OCI-LY1 (cell line): ENCODE results near the gene FN1.

ENCODE experiments used
- H2AFZ ChIP-seq: fragments of 200-600 bp; sonication (generic), shearing (Covaris generic); 2 replicates; pipeline ENCODE4 v1.6.0; 2014; ENCODE audit warnings: antibody characterized with exemption, mild to moderate bottlenecking, low read length
- H3F3A ChIP-seq: fragments of 200-600 bp; sonication (generic), shearing (Covaris generic); 2 replicates; pipeline ENCODE4 v1.6.0; 2014; ENCODE audit warnings: mild to moderate bottlenecking, antibody characterized with exemption, low read length, moderate library complexity; ENCODE audit not compliant: insufficient read depth
- H3K27ac ChIP-seq: fragments of 200-600 bp; sonication (generic); 2 replicates; pipeline ENCODE4 v1.5.1; 2014; ENCODE audit warnings: low read length, mixed run types, mild to moderate bottlenecking, low read depth; ENCODE audit not compliant: poor library complexity, severe bottlenecking
- H3K27me3 ChIP-seq: fragments of 200-600 bp; sonication (generic); 2 replicates; pipeline ENCODE4 v1.6.0; 2014; ENCODE audit warnings: antibody characterized with exemption, mild to moderate bottlenecking, low read length, moderate library complexity; ENCODE audit not compliant: insufficient read depth
- H3K36me3 ChIP-seq: fragments of 200-600 bp; sonication (generic); 2 replicates; pipeline ENCODE4 v1.6.1; 2014; ENCODE audit warnings: mild to moderate bottlenecking, antibody characterized with exemption, low read length, moderate library complexity, mixed read lengths; ENCODE audit not compliant: insufficient read depth
- H3K4me1 ChIP-seq: fragments of 200-600 bp; sonication (generic); 2 replicates; pipeline ENCODE4 v1.5.1; 2014; ENCODE audit warnings: mild to moderate bottlenecking, low read length, moderate library complexity; ENCODE audit not compliant: insufficient read depth, severe bottlenecking
- H3K4me2 ChIP-seq: fragments of 200-600 bp; sonication (generic), shearing (Covaris generic); 2 replicates; pipeline ENCODE4 v1.6.1; 2014; ENCODE audit warnings: low read length
- H3K4me3 ChIP-seq: fragments of 200-600 bp; sonication (generic); 2 replicates; pipeline ENCODE4 v1.5.1; 2014; ENCODE audit warnings: low read length, low read depth, mild to moderate bottlenecking, mixed read lengths; ENCODE audit not compliant: poor library complexity, severe bottlenecking
- H3K79me2 ChIP-seq: fragments of 200-600 bp; shearing (Covaris generic); 2 replicates; pipeline ENCODE4 v1.6.1; 2016; ENCODE audit warnings: mixed run types, low read length, mixed read lengths; ENCODE audit not compliant: insufficient read depth
- H3K9ac ChIP-seq: fragments of 200-600 bp; sonication (generic), shearing (Covaris generic); 2 replicates; pipeline ENCODE4 v1.6.1; 2014; ENCODE audit warnings: mild to moderate bottlenecking, low read length, mixed read lengths
- H3K9me2 ChIP-seq: fragments of 200-600 bp; sonication (generic), shearing (Covaris generic); 2 replicates; pipeline ENCODE4 v1.6.1; 2014; ENCODE audit warnings: low read depth, mild to moderate bottlenecking, low read length, mixed read lengths
- H3K9me3 ChIP-seq: fragments of 200-600 bp; shearing (Covaris generic); 2 replicates; pipeline ENCODE4 v1.6.1; 2014; ENCODE audit warnings: low read length, mixed read lengths
- H4K20me1 ChIP-seq: fragments of 200-600 bp; sonication (generic), shearing (Covaris generic); 2 replicates; pipeline ENCODE4 v1.6.0; 2016; ENCODE audit warnings: mild to moderate bottlenecking, low read length; ENCODE audit not compliant: insufficient read depth
- EZH2 ChIP-seq: fragments of 200-600 bp; sonication (generic), shearing (Covaris generic); IDR thresholded peaks from 2 replicates; pipeline ENCODE4 v1.8.0; 2017; ENCODE audit warnings: borderline replicate concordance, mixed run types, mild to moderate bottlenecking, antibody characterized with exemption, low read length, moderate library complexity, mixed read lengths
- TF ChIP-seq, protein P1 (sequence below): fragments of 200-600 bp; sonication (generic), shearing (Covaris generic); IDR thresholded peaks from 2 replicates; pipeline ENCODE4 v1.5.1; 2017; ENCODE audit warnings: mild to moderate bottlenecking, antibody characterized with exemption, low read length, moderate library complexity, mixed read lengths

Gene FN1

DNA sequence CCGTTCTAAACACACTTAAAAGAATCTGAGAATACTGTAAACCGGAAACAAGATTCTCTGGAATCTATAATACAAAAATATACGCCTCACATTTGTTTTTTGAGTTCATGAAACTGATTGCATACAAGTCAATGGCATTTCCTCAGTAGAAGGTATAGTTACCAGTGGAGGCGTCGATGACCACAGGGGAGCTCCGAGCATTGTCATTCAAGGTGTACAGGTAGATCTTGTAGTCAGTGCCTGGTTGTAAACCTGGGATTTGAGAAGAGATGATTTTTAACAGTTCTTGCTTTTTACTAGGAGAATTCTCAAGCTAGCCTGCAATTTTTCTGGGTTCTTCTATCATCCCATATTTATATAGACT, 60.4 kb downstream of the FN1 start:
- Histone ChIP-seq H3K9me2 (no peaks in the 10 kb centered on the region), H3K36me3 (peaks cover 12% of the 10 kb centered on the region), H3K9me3 (no peaks in the 10 kb centered on the region), H3K4me2 (no peak overlapping the region), H2AFZ (no peak overlapping the region), H3F3A (no peaks in the 10 kb centered on the region), H3K4me3 (no peak overlapping the region), H3K9ac (no peak overlapping the region), H3K27ac (no peak overlapping the region), H3K27me3 (no peaks in the 10 kb centered on the region), H3K4me1 (no peaks in the 10 kb centered on the region), H3K79me2 (no peaks in the 10 kb centered on the region), H4K20me1 (no peaks in the 10 kb centered on the region)
- TF ChIP-seq EZH2, result no peak
- TF ChIP-seq, protein P1, sequence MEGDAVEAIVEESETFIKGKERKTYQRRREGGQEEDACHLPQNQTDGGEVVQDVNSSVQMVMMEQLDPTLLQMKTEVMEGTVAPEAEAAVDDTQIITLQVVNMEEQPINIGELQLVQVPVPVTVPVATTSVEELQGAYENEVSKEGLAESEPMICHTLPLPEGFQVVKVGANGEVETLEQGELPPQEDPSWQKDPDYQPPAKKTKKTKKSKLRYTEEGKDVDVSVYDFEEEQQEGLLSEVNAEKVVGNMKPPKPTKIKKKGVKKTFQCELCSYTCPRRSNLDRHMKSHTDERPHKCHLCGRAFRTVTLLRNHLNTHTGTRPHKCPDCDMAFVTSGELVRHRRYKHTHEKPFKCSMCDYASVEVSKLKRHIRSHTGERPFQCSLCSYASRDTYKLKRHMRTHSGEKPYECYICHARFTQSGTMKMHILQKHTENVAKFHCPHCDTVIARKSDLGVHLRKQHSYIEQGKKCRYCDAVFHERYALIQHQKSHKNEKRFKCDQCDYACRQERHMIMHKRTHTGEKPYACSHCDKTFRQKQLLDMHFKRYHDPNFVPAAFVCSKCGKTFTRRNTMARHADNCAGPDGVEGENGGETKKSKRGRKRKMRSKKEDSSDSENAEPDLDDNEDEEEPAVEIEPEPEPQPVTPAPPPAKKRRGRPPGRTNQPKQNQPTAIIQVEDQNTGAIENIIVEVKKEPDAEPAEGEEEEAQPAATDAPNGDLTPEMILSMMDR, result no peak

DNA sequence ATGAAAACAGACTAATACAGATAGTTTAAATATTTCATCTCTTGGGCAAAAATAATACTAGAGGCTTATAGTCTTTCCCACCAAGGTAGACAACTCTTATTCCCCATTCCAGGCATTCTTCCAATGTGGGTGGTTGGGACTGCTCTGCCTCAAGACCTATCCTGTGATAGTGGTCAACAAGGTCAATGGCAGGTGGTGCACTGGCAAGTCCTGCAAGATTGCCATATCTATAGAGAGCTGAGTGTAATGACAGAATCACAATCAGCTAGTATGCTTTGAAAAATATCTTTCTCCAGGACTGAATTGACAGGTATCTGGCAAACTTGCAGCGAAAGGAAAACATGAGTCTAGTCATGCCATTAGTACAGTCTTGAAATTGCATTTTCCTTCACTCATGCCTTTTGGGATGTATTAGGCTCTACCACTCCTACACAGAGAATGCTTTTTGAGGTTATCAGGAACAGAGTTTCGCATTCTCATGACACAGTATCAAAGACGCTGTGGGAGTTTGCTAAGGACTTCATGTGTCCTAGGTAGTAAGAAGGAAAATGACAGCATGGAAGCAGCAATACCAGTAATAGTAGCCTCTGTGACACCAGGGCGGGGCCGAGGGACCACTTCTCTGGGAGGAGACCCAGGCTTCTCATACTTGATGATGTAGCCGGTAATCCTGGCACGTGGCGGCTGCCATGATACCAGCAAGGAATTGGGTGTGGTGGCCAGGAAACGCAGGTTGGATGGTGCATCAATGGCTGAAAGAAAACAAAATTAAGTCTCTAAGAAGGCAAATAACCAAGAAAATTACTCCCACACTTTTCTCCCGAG, 61.0 kb downstream of the FN1 start:
- Histone ChIP-seq H3K36me3 (peaks cover 12% of the 10 kb centered on the region), H4K20me1 (no peaks in the 10 kb centered on the region)

DNA sequence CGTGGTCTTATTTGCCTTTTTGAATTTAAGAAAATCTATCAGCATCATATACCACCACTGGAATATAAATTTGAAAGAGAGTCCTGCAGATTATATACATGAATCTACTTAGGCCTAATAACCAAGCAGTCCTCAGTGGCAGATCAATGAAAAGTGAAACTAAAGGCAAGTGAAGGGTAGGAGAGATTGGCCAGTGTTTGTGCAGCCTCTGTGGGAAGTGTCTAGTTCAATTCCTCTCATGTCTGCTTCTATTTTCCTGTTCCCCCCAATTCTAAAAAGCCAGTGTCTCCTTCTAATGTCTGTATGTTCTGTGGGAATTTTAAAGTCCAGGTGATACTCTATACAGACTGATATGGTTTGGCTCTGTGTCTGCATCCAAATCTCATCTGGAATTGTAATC, 61.9 kb downstream of the FN1 start:
- H3K79me2 ChIP-seq, result no peaks in the 10 kb centered on the region
- H3K36me3 ChIP-seq, result peaks cover 12% of the 10 kb centered on the region
- H3K9me2 ChIP-seq, result no peaks in the 10 kb centered on the region
- TF ChIP-seq EZH2, result no peak
- TF ChIP-seq, protein P1, result no peak
- H3K4me3 ChIP-seq, result no peak overlapping the region
- H3K9ac ChIP-seq, result no peak overlapping the region
- no peaks in the 10 kb centered on the region for H3K27me3 ChIP-seq
- no peak overlapping the region for H2AFZ ChIP-seq
- H3K9me3 ChIP-seq, result no peaks in the 10 kb centered on the region
- no peak overlapping the region for H3K4me2 ChIP-seq
- H4K20me1 ChIP-seq, result no peaks in the 10 kb centered on the region
- H3K27ac ChIP-seq, result no peak overlapping the region
- no peaks in the 10 kb centered on the region for H3K4me1 ChIP-seq
- no peaks in the 10 kb centered on the region for H3F3A ChIP-seq

More for the DNA sequence above, 61.0 kb downstream of the FN1 start:
- Histone ChIP-seq H3F3A (no peaks in the 10 kb centered on the region), H2AFZ (no peak overlapping the region), H3K4me2 (no peak overlapping the region), H3K27ac (no peak overlapping the region), H3K9me2 (no peaks in the 10 kb centered on the region), H3K4me1 (no peaks in the 10 kb centered on the region), H3K9me3 (no peaks in the 10 kb centered on the region), H3K27me3 (no peaks in the 10 kb centered on the region), H3K79me2 (no peaks in the 10 kb centered on the region), H3K9ac (no peak overlapping the region), H3K4me3 (no peak overlapping the region)
- TF ChIP-seq EZH2, result no peak
- TF ChIP-seq, protein P1, result no peak
